ENCODE data around the gene PTPRK. TPM values are rescaled to one million over a fixed set of nuclear protein-coding genes. Genes with fewer than 3 reads are reported as not detected.

The PTPRK gene
- total RNA-seq, 1 donor from 2014 or later: 15.6 TPM

- DNase-seq (ENCODE audit: low spot score): peak; percentile 17
Measured at GRCh38 chr6:128346569-128346968, 173.8 kb downstream of the PTPRK start.

DNA sequence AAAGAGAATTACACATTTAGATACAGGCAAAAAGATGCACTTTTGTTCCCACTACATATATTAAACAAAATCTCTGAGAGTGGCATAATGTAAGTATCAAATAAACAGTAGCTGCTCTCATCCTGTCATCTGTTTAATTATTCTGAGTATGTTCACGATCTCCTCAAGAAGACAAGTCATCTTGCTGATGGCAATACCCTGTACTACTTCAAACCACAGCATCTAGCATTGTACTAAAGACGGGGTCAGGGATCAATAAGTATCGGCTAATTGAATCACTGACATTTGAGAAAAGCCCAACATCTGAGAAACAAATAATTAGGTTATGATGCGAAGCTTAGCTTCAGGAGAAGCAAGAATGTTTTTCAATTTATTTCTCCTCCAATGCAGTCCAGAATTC, 175.1 kb downstream of the PTPRK start:
- no peak for DNase-seq (ENCODE audit: low spot score)

GRCh38 chr6:128343706-128344105, 176.7 kb downstream of the PTPRK start:
- no peak for DNase-seq (ENCODE audit: low spot score)

DNA sequence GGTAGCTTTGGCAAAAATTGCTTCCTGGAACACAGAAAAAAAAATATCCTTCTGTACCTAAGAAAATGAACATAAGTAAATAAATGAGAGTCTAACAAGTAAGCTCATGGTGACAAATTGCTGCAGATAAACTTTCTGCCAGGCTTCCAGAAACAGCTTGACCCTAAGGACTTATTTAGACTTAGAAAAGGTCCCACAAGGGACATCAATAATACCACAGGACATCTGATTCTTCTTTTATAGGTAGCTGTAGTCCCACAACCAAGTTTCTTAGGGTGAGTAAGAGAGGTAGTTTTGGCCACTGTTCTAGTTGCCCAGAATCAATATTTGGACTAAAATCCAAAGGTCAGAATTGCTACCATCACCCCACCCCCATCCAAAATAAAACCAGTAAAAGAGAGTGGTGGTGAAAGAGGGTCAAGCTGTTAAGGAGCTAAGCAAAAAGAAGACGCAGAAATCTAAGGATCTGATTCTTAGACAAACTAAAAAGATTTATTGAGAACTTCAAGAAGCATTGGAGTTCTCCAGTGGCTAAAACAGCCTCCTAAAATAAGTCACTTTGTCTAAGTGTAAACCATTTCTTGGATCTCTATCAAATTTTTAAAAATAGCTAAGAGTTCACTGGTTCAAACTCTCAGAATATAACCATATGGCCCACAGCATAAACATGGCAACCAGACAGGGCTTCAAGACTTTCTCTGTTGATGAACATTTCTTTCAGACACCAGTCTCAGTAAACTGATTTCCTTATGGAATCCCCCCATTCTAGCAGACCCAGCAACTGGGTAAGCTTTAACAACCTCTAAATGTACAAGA, 180.6 kb downstream of the PTPRK start:
- DNase-seq (ENCODE audit: low spot score): no peak

GRCh38 chr6:128337619-128338018, 182.8 kb downstream of the PTPRK start:
- no peak for DNase-seq (ENCODE audit: low spot score)

DNA sequence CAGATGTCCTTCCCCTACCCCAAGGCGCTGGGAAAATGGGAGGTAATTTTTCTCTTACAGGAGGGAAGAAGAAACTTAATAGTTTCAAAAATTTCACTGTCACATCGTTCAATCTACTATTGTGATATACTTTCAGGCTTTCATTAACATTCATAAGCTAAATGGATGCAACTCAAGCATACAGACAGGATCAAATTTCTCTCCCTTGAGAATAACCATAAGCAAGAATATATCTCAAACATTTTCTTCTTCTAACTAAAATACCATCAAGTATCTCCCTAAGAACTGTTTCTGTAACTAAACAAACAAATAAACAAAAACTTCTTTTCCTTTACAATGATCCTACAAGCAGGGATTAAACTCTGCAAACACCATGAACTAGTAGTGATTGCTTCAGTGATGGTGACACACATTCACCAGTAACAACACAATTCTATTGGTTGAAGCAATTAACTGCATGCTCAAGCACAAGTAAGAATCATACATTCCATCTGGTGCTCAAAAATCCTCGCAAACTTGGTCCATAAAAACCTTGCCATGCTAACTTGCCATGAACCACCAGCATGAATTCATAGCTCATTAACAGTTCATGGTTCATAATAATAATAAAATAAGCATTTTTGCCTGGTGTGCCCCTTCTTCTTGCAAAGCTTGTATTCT, 183.8 kb downstream of the PTPRK start:
- DNase-seq (ENCODE audit: low spot score): no peak

DNA sequence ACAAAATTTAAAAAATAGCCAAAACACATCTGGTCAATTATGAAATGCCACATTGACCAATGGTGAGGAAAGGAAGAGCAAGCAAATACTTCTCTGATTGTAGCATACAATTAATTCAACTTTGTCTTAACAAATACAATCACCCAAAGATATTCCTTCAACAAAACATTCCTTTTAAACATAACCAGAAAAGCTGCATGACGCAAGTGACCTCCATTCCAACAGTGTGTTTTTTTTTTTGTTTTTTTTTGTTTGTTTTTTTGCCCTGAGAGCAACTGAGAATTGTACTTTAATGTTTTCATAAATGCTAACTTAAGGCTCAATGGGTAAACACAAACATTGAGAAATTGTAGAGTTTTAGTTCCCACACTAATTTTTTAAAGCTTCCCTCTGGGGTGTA, 184.4 kb downstream of the PTPRK start:
- no peak for DNase-seq (ENCODE audit: low spot score)

DNA sequence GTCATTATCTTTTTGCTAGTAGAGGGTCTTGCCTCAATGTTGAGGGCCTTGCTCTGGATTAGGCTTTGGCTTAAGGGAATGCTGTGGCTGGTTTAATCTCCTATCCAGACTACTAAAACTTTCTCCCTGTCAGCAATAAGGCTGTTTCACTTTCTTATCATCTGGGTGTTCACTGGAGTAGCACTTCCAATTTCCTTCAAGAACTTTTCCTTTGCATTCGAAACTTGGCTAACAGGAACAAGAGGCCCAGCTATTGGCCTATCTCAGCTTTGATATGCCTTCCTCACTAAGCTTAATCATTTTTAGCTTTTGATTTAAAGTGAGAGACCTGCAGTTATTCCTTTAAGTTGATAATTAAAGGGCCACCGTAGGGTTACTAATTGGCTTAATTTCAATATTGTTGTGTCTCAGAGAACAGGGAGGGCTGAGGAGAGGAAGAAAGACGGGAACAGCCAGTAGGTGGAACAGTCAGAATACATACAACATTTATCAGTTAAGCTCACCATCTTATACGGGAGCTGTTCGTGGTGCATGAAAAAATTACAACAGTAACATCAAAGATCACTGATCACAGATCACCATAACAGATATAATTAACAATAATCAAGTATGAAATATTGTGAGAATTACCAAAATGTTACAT, 186.7 kb downstream of the PTPRK start:
- DNase-seq (ENCODE audit: low spot score): no peak

- no peak for DNase-seq (ENCODE audit: low spot score)
Measured at GRCh38 chr6:128327890-128328289, 192.5 kb downstream of the PTPRK start.

DNA sequence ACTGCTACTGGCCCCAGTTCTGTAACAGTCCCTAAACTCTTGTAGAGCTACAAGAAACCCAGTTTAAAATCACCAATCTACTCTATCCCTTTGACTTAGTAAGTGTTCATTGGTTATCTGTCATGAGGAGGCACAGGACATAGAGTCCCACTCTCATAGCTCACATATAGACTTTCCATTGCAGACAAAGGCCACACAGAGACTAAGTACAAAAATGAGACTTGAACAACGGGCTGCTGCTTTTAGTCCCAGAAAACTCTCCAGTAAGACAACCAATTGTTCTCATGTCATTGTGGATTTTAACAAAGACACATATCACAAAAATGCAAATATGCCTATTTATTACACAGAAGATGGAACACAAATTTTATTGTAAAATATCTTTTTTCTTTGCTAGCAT, 197.4 kb downstream of the PTPRK start:
- DNase-seq (ENCODE audit: low spot score): no peak

- DNase-seq (ENCODE audit: low spot score): no peak
Measured at GRCh38 chr6:128319946-128320345, 200.5 kb downstream of the PTPRK start.

GRCh38 chr6:128319157-128319556, 201.2 kb downstream of the PTPRK start:
- no peak for DNase-seq (ENCODE audit: low spot score)

- no peak for DNase-seq (ENCODE audit: low spot score)
Measured at GRCh38 chr6:128316258-128316929, 204.0 kb downstream of the PTPRK start.

- DNase-seq (ENCODE audit: low spot score): no peak
Measured at GRCh38 chr6:128314190-128314589, 206.2 kb downstream of the PTPRK start.

GRCh38 chr6:128311944-128312570, 208.3 kb downstream of the PTPRK start:
- DNase-seq (ENCODE audit: low spot score): no peak

- no peak for DNase-seq (ENCODE audit: low spot score)
Measured at GRCh38 chr6:128310451-128310850, 209.9 kb downstream of the PTPRK start.

- no peak for DNase-seq (ENCODE audit: low spot score)
Measured at GRCh38 chr6:128307671-128308070, 212.7 kb downstream of the PTPRK start.

DNA sequence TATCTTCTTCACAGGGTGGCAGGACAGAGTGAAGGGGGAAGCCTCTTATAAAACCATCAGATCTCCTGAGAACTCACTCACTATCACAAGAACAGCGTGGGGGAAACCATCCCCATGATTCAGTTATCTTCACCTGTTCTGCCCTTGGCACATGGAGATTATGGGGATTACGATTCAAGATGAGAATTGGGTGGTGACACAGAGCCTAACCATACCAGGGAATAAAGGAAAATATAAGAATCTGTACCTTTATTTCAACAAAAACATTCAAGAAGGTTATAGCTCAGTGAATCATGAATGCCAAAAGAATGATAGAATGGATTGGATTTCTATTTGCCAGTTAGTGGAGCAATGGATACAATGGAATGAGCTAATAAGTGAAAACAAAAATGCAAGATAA, 214.4 kb downstream of the PTPRK start:
- DNase-seq (ENCODE audit: low spot score): no peak

DNA sequence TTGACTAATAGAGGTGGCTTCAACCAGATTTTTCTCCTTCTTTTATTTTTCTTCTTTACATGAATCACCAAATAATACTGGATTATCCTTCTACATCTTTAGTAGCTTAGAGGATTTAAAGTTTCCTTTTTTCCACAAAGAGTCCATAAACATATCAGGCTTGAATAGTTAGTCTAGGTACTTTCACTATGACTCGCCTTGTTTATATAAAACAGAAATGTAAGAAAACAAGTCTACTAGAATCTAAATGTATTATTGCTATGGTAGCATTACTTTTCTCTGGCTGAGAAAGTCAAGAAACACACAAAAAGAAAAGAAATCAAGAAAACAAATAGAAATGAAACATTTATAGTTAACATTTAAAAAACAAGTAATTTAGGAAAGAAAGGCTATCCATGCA, 215.2 kb downstream of the PTPRK start:
- peak; percentile 44 for DNase-seq (ENCODE audit: low spot score)

DNA sequence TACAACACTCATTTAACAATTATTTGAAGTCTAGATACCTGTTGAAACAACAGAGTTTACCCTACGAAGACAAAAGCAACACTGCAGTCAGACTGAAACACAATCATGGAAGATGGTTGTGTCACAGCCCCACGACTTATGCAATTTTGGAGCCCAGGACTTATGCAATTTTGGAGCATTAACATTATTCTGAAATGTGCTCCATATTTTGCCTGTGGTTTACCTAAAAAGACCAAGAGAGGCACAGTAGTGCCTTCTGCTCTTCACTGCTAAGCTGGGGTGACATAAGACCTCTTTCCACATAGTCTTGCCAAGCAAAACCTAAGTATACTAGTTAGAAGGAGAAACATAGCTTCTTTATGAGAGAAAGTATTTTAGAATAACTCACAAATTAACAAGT, 216.5 kb downstream of the PTPRK start:
- no peak for DNase-seq (ENCODE audit: low spot score)

- no peak for DNase-seq (ENCODE audit: low spot score)
Measured at GRCh38 chr6:128302942-128303341, 217.5 kb downstream of the PTPRK start.

DNA sequence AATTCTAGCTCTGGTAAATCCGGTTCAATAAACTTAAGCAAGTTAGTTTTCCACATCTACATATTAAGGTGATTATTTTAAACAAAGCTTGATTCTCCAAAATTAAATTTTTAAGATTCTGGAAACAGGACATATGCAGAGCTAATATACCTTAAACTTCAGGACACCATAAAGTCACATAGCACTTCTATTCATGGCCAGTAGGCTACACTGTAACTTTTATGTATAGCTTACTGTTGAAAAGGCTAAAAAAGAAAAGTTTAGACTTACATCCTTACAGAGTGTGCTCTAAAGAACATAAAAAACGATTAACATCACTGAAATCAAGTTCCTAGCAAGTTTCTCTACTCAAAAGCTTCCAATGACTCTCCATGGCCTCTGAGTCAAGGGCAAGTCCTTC, 224.7 kb downstream of the PTPRK start:
- no peak for DNase-seq (ENCODE audit: low spot score)

Data from umbilical cord (tissue), 2 donors.